ENCODE data around the gene APAF1. TPM values are rescaled to one million over a fixed set of nuclear protein-coding genes. Genes with fewer than 3 reads are reported as not detected.
A peak's percentile ranks its signal among the peaks of the same experiment; 100 is the strongest.

The APAF1 gene
- total and polyA plus RNA-seq, 11 donors: 2.5 to 11.6 (median 3.7) TPM

- peaks cover 0 to 16% (median 12%) of the 10 kb centered on the region in 9 donors for H3K36me3 ChIP-seq
- TF ChIP-seq POLR2A (IDR thresholded peaks at IDR 0.05): no peak
- TF ChIP-seq, protein P1, sequence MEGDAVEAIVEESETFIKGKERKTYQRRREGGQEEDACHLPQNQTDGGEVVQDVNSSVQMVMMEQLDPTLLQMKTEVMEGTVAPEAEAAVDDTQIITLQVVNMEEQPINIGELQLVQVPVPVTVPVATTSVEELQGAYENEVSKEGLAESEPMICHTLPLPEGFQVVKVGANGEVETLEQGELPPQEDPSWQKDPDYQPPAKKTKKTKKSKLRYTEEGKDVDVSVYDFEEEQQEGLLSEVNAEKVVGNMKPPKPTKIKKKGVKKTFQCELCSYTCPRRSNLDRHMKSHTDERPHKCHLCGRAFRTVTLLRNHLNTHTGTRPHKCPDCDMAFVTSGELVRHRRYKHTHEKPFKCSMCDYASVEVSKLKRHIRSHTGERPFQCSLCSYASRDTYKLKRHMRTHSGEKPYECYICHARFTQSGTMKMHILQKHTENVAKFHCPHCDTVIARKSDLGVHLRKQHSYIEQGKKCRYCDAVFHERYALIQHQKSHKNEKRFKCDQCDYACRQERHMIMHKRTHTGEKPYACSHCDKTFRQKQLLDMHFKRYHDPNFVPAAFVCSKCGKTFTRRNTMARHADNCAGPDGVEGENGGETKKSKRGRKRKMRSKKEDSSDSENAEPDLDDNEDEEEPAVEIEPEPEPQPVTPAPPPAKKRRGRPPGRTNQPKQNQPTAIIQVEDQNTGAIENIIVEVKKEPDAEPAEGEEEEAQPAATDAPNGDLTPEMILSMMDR (IDR thresholded peaks at IDR 0.05): peak in 5 of 12 donors; percentile 4 to 34 (median 15)
- DNase-seq: no peak
- peak overlapping the region; percentile 75 to 98 (median 92) for H3K4me3 ChIP-seq
- peak overlapping the region; percentile 55 to 93 (median 89) for H3K27ac ChIP-seq
- H3K9me3 ChIP-seq: no peaks in the 10 kb centered on the region
- H3K4me1 ChIP-seq: peaks cover 0 to 39% (median 19%) of the 10 kb centered on the region in 12 donors
- no peaks in the 10 kb centered on the region for H3K27me3 ChIP-seq
- intact Hi-C loops (cut with DNase I): loop anchor here in 7 of 10 donors (2.0 to 10.0 kb wide), 7 partner anchors 47 to 1170 kb away; partner anchors contain the start of gene SLC25A3 (in 5 of the 7)
- WGBS, 4 donors: 0% methylated on average over 5 to 20 of the region's 20 CpGs
- ATAC-seq: peak in 3 of 4 donors; percentile 10 to 39 (median 33)
Observed at GRCh38 chr12:98644433-98644711, 718 bp upstream of the APAF1 start.

DNA sequence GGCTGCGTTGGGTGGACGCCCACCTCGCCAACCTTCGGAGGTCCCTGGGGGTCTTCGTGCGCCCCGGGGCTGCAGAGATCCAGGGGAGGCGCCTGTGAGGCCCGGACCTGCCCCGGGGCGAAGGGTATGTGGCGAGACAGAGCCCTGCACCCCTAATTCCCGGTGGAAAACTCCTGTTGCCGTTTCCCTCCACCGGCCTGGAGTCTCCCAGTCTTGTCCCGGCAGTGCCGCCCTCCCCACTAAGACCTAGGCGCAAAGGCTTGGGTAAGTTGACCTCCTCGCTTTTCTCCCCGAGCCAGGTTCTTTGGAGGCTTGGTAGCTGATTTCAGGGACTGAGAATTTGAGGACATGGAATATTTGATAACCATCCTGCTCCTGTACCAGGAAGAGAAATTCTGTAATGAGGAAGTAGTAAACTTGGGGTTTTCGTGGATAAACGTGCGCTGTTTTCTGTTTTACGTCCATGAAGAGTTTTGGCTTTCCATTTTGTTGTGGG lies 530 bp downstream of the APAF1 start:
- H3K27me3 ChIP-seq: no peaks in the 10 kb centered on the region
- peak in 2 of 4 donors; percentile 4 to 19 for ATAC-seq
- H3K36me3 ChIP-seq: peaks cover 0 to 28% (median 24%) of the 10 kb centered on the region in 9 donors
- intact Hi-C loops (cut with DNase I): loop anchor here in 8 of 10 donors (1.0 to 10.0 kb wide), 10 partner anchors 51 to 1171 kb away; partner anchors contain the start of gene SLC25A3 (in 7 of the 8)
- H3K27ac ChIP-seq: peak overlapping the region in 11 of 12 donors; percentile 80 to 93 (median 90)
- no peak for TF ChIP-seq POLR2A (IDR thresholded peaks at IDR 0.05)
- TF ChIP-seq, protein P1 (IDR thresholded peaks at IDR 0.05): no peak
- peaks cover 0 to 35% (median 19%) of the 10 kb centered on the region in 12 donors for H3K4me1 ChIP-seq
- WGBS, 4 donors: 1 to 2% (median 1%) methylated on average over 12 to 24 of the region's 24 CpGs
- peak in 3 of 5 donors; percentile 18 to 33 (median 32) for DNase-seq
- H3K9me3 ChIP-seq: no peaks in the 10 kb centered on the region
- peak overlapping the region; percentile 75 to 98 (median 92) for H3K4me3 ChIP-seq

- no peak for ATAC-seq
- Histone ChIP-seq H3K4me3 (peak overlapping the region in 11 of 12 donors; percentile 83 to 98 (median 92)), H3K9me3 (no peaks in the 10 kb centered on the region), H3K4me1 (peaks cover 0 to 35% (median 19%) of the 10 kb centered on the region in 12 donors), H3K36me3 (peaks cover 0 to 37% (median 33%) of the 10 kb centered on the region in 9 donors), H3K27me3 (no peaks in the 10 kb centered on the region), H3K27ac (peak overlapping the region in 1 of 12 donors; percentile 93)
- intact Hi-C loops (cut with DNase I): loop anchor here in 6 of 10 donors (5.0 to 10.0 kb wide), 5 partner anchors 52 to 1172 kb away; partner anchors contain the start of gene SLC25A3 (in 3 of the 6)
- TF ChIP-seq, protein P1 (IDR thresholded peaks at IDR 0.05): peak in 3 of 12 donors; percentile 7 to 11 (median 7)
- no peak for TF ChIP-seq POLR2A (IDR thresholded peaks at IDR 0.05)
- DNase-seq: no peak
- 11 to 17% (median 14%) methylated on average over 8 of the region's 8 CpGs for WGBS, 4 donors
Observed at GRCh38 chr12:98646294-98647090, 1.4 kb downstream of the APAF1 start.

- no peak overlapping the region for H3K4me3 ChIP-seq
- H3K36me3 ChIP-seq: peaks cover 0 to 62% (median 46%) of the 10 kb centered on the region in 9 donors
- H3K9me3 ChIP-seq: no peaks in the 10 kb centered on the region
- no peak for DNase-seq
- no peak for TF ChIP-seq POLR2A (IDR thresholded peaks at IDR 0.05)
- TF ChIP-seq, protein P1 (IDR thresholded peaks at IDR 0.05): no peak
- H3K27me3 ChIP-seq: no peaks in the 10 kb centered on the region
- peaks cover 0 to 12% (median 8%) of the 10 kb centered on the region in 12 donors for H3K4me1 ChIP-seq
- H3K27ac ChIP-seq: no peak overlapping the region
- intact Hi-C loops (cut with DNase I): loop anchor here in 7 of 10 donors (5.0 to 10.0 kb wide), 2 partner anchors 84 to 227 kb away; no protein-coding TSS in a partner anchor
- no peak for ATAC-seq
Observed at GRCh38 chr12:98651328-98651727, 6.2 kb downstream of the APAF1 start.
